Cardiac fibroblast (primary cell): ENCODE measurements around the gene COL1A2.

Experiments
- DNase-seq, 2 donors: peaks; one replicate each; pipeline versions ENCODE4 v3.0.0 to v3.0.0-alpha.2; 2010; ENCODE audit warnings: low read depth in 2 of 2
- H3K4me3 ChIP-seq, 2 donors: replicated peaks in 1 of 2; 1 replicate in 1 of 2; 2 replicates in 1 of 2; pipeline ENCODE4 v1.5.1; 2011; ENCODE audit warnings: low read depth in 2 of 2, low read length in 2 of 2, mild to moderate bottlenecking in 2 of 2, moderate library complexity in 1 of 2
- CTCF ChIP-seq: IDR thresholded peaks from one replicate; pipeline ENCODE4 v1.5.1; 2011; ENCODE audit warnings: low read depth, mild to moderate bottlenecking, low read length, inconsistent platforms

COL1A2 gene

GRCh38 chr7:94421681-94422080, 27.0 kb downstream of the COL1A2 start:
- peak; percentile 22 to 47 for DNase-seq
- TF ChIP-seq CTCF, result no peak
- no peak overlapping the region for H3K4me3 ChIP-seq

- peak; percentile 2 to 15 for DNase-seq
- H3K4me3 ChIP-seq, result no peak overlapping the region
- TF ChIP-seq CTCF, result no peak
Observed at GRCh38 chr7:94422136-94422535, 27.4 kb downstream of the COL1A2 start.

- H3K4me3 ChIP-seq, result no peak overlapping the region
- TF ChIP-seq CTCF, result no peak
- DNase-seq, result peak; percentile 20 to 43
Observed at GRCh38 chr7:94422827-94423460, 28.2 kb downstream of the COL1A2 start.

- DNase-seq, result peak; percentile 59 to 80
- no peak for TF ChIP-seq CTCF
- H3K4me3 ChIP-seq, result no peak overlapping the region
Observed at GRCh38 chr7:94423863-94424735, 29.4 kb downstream of the COL1A2 start.

- DNase-seq, result peak; percentile 14 to 20
- no peak for TF ChIP-seq CTCF
- no peak overlapping the region for H3K4me3 ChIP-seq
Observed at GRCh38 chr7:94425546-94425945, 30.9 kb downstream of the COL1A2 start.

- no peak overlapping the region for H3K4me3 ChIP-seq
- TF ChIP-seq CTCF, result no peak
- peak; percentile 18 to 48 for DNase-seq
Observed at GRCh38 chr7:94426980-94427875, 32.5 kb downstream of the COL1A2 start.
